A549 (cell line): ENCODE measurements around the gene ICAM2. TPM values are rescaled to one million over a fixed set of nuclear protein-coding genes. Genes with fewer than 3 reads are reported as not detected.

Experiments used
- ATAC-seq, 2 experiments: fragments of 200-7000 bp in 1 of 2; fragments of >200 bp in 1 of 2; cut with Nextera tagmentation in 1 of 2; cut with Tn5 transposase in 1 of 2; 3 replicates each; pipeline versions ENCODE4 v1.8.0 to v1.9.1; 2018 to 2020; ENCODE audit warnings: mild to moderate bottlenecking in 1 of 2, moderate library complexity in 1 of 2
- CTCF ChIA-PET: fragments of 300-600 bp; sonication (Branson Sonifier 250); formaldehyde crosslinking; extraction: SDS; loops from one replicate; lab custom pipeline; 2021; ENCODE audit warnings: antibody characterized with exemption, inconsistent platforms; lab: Yijun Ruan, JAX
- POLR2A ChIA-PET: fragments of 350-600 bp; formaldehyde crosslinking; extraction: SDS; loops from one replicate; lab custom pipeline; 2021; ENCODE audit warnings: antibody characterized with exemption, inconsistent platforms; lab: Yijun Ruan, JAX
- DNase-seq, 2 experiments: peaks; one replicate each; pipeline versions ENCODE4 v3.0.0 to v3.0.0-alpha.2; 2011 to 2016; ENCODE audit warnings: low read depth in 1 of 2, low spot score in 1 of 2
- FAIRE-seq: peaks from 2 replicates; lab custom pipeline; 2011; peaks lifted over from hg19 to GRCh38; lab: Jason Lieb, UNC
- H3K27ac ChIP-seq, 2 experiments: fragments of >200 bp; sonication (Bioruptor Twin); formaldehyde crosslinking; 3 replicates each; pipeline ENCODE4 v1.5.1; 2016 to 2017
- H3K4me1 ChIP-seq: fragments of >200 bp; sonication (Bioruptor Twin); formaldehyde crosslinking; 3 replicates; pipeline ENCODE4 v1.6.1; 2016
- H3K4me2 ChIP-seq: fragments of >200 bp; sonication (Bioruptor Twin); formaldehyde crosslinking; 3 replicates; pipeline ENCODE4 v1.6.1; 2016
- H3K4me3 ChIP-seq: fragments of >200 bp; sonication (Bioruptor Twin); formaldehyde crosslinking; 3 replicates; pipeline ENCODE4 v1.5.1; 2016
- H3K9me3 ChIP-seq: fragments of >200 bp; sonication (Bioruptor Twin); formaldehyde crosslinking; 3 replicates; pipeline ENCODE4 v1.6.1; 2016
- BCL3 ChIP-seq: fragments of >200 bp; sonication (Bioruptor Twin); formaldehyde crosslinking; IDR thresholded peaks from 3 replicates; pipeline ENCODE4 v1.6.1; 2016
- CBX8 ChIP-seq: fragments of 200-600 bp; sonication (generic); IDR thresholded peaks from 2 replicates; pipeline ENCODE4 v1.6.1; 2016
- CEBPB ChIP-seq, 2 experiments: fragments of >200 bp in 1 of 2; sonication (Bioruptor Twin) in 1 of 2; formaldehyde crosslinking in 1 of 2; IDR thresholded peaks; 2 replicates each; pipeline ENCODE4 v1.6.1; 2012 to 2016
- CTCF ChIP-seq: fragments of >200 bp; sonication (Bioruptor Twin); formaldehyde crosslinking; IDR thresholded peaks from 3 replicates; pipeline ENCODE4 v1.5.1; 2016
- E2F6 ChIP-seq: IDR thresholded peaks from 2 replicates; pipeline ENCODE4 v1.6.1; 2012; ENCODE audit warnings: low read depth, borderline replicate concordance
- ESRRA ChIP-seq: fragments of 150-350 bp; IDR thresholded peaks from 2 replicates; pipeline ENCODE4 v1.6.1; 2014; ENCODE audit warnings: mild to moderate bottlenecking, low read length, borderline replicate concordance
- FOSB ChIP-seq: fragments of 250-450 bp; sonication (Bioruptor Pico); IDR thresholded peaks from 2 replicates; pipeline ENCODE4 v1.5.0; 2020; ENCODE audit warnings: mild to moderate bottlenecking, moderate library complexity
- FOSL2 ChIP-seq, 2 experiments: fragments of 450-650 bp in 1 of 2; fragments of >200 bp in 1 of 2; sonication (Bioruptor Twin) in 1 of 2; formaldehyde crosslinking; IDR thresholded peaks; 2 replicates each; pipeline versions ENCODE4 v1.5.0 to v1.6.1; 2016 to 2020; ENCODE audit warnings: mild to moderate bottlenecking in 1 of 2, moderate library complexity in 1 of 2
- FOXS1 ChIP-seq: fragments of 250-450 bp; sonication (Bioruptor Pico); IDR thresholded peaks from 2 replicates; pipeline ENCODE4 v1.5.0; 2020; ENCODE audit warnings: mild to moderate bottlenecking, moderate library complexity
- GATA3 ChIP-seq: IDR thresholded peaks from 2 replicates; pipeline ENCODE4 v1.6.1; 2012; ENCODE audit warnings: borderline replicate concordance
- HDAC2 ChIP-seq: fragments of 200-600 bp; sonication (generic); IDR thresholded peaks from 2 replicates; pipeline ENCODE4 v1.6.1; 2016
- JUN ChIP-seq, 2 experiments: fragments of >200 bp; sonication (Bioruptor Twin); formaldehyde crosslinking; IDR thresholded peaks; 2 replicates in 1 of 2; 3 replicates in 1 of 2; pipeline ENCODE4 v1.6.1; 2016 to 2017
- KDM1A ChIP-seq: fragments of 200-600 bp; sonication (generic); IDR thresholded peaks from 2 replicates; pipeline ENCODE4 v1.6.1; 2016; ENCODE audit warnings: low read depth, mild to moderate bottlenecking
- KDM5A ChIP-seq: fragments of 200-600 bp; sonication (generic); IDR thresholded peaks from 2 replicates; pipeline ENCODE4 v1.6.1; 2016; ENCODE audit warnings: antibody characterized with exemption, mild to moderate bottlenecking
- MAFK ChIP-seq: fragments of 450-650 bp; IDR thresholded peaks from 2 replicates; pipeline ENCODE4 v1.6.1; 2014; ENCODE audit not compliant: partially characterized antibody
- RAD21 ChIP-seq, 2 experiments: fragments of >200 bp in 1 of 2; sonication (Bioruptor Twin) in 1 of 2; formaldehyde crosslinking in 1 of 2; IDR thresholded peaks in 1 of 2; conservative IDR thresholded peaks in 1 of 2; 2 replicates in 1 of 2; 3 replicates in 1 of 2; pipeline ENCODE4 v1.6.1; 2012 to 2018; ENCODE audit warnings: inconsistent platforms in 1 of 2
- RCOR1 ChIP-seq: fragments of 150-350 bp; IDR thresholded peaks from 2 replicates; pipeline ENCODE4 v1.6.1; 2014; ENCODE audit warnings: antibody characterized with exemption, low read length, low read depth
- RFX5 ChIP-seq: fragments of 450-650 bp; IDR thresholded peaks from 2 replicates; pipeline ENCODE4 v1.7.1; 2014; ENCODE audit warnings: antibody characterized with exemption, mild to moderate bottlenecking, moderate library complexity
- SMC3 ChIP-seq: fragments of >200 bp; sonication (Bioruptor Twin); formaldehyde crosslinking; IDR thresholded peaks from 3 replicates; pipeline ENCODE4 v1.6.1; 2018; ENCODE audit warnings: inconsistent platforms
- USF2 ChIP-seq: fragments of 450-650 bp; IDR thresholded peaks from 2 replicates; pipeline ENCODE4 v1.6.1; 2014; ENCODE audit warnings: antibody characterized with exemption
- WGBS: methylation state at CpG from one replicate; pipeline ENCODE4 v1.1.6; 2017; ENCODE audit errors: missing lambda C conversion rate; 5-methylcytosine and 5-hydroxymethylcytosine counted together
- polyA plus RNA-seq, 4 experiments: library from polyadenylated mRNA; depleted of rRNA in 3 of 4; stranded (reverse); fragments of >200 nt; fragmentation: RNase III in 1 of 4; extraction: RNeasy Plus Mini Kit Qiagen cat#74134 plus additional on column Dnase treatment in 1 of 4; gene quantifications; 2 replicates in 3 of 4; 3 replicates in 1 of 4; pipeline ENCODE4 v1.2.3, GENCODE V29; 2011 to 2017

The ICAM2 gene
- polyA plus RNA-seq, 2 of the 4 experiments (the other 2 are of a cell fraction), result not detected

GRCh38 chr17:64016231-64016784, 4.1 kb downstream of the ICAM2 start:
- TF ChIP-seq HDAC2 (no peak), SMC3 (peak; percentile 32; the same call in 1 of the 3 replicates), RAD21 (conservative IDR thresholded peaks at IDR 0.05 in 1 of 2, IDR thresholded peaks at IDR 0.05 in 1 of 2) (peak in 1 of 2 experiments; percentile 16; a peak in 2 of 5 replicates), CTCF (peak; percentile 31; the same call in 2 of the 3 replicates)
- TF ChIP-seq, all 56 proteins: peak for 3
- peak; percentile 78 to 83 for ATAC-seq
- FAIRE-seq, result no peak
- no peak for DNase-seq
- CTCF ChIA-PET, result interaction anchor here (0.5 to 16.1 kb wide), 22 partner anchors 8 to 389 kb away, joined by 3 to 386 read pairs (median 4); partner anchors contain the start of genes CSHL1 and GH1
- no peaks in the 10 kb centered on the region for H3K4me1 ChIP-seq
- WGBS, result 50% methylated on average over 5 of the region's 5 CpGs
- POLR2A ChIA-PET, result interaction anchor here (0.6 to 0.7 kb wide), 2 partner anchors 54 to 97 kb away, joined by 3 to 6 read pairs; no protein-coding TSS in a partner anchor
- H3K9me3 ChIP-seq, result no peaks in the 10 kb centered on the region
- no peak overlapping the region for H3K27ac ChIP-seq
- H3K4me3 ChIP-seq, result no peak overlapping the region
- H3K4me2 ChIP-seq, result no peak overlapping the region

GRCh38 chr17:64015447-64015846, 5.0 kb downstream of the ICAM2 start:
- Histone ChIP-seq H3K4me3 (no peak overlapping the region), H3K4me1 (no peaks in the 10 kb centered on the region), H3K27ac (no peak overlapping the region), H3K9me3 (no peaks in the 10 kb centered on the region), H3K4me2 (no peak overlapping the region)
- no peak for ATAC-seq
- CTCF ChIA-PET, result no interaction called here
- POLR2A ChIA-PET, result no interaction called here
- TF ChIP-seq E2F6 (no peak), CBX8 (no peak), ESRRA (no peak), BCL3 (no peak), KDM5A (no peak), JUN (IDR thresholded peaks at IDR 0.05) (no peak), FOSB (no peak), RAD21 (conservative IDR thresholded peaks at IDR 0.05 in 1 of 2, IDR thresholded peaks at IDR 0.05 in 1 of 2) (no peak), CEBPB (IDR thresholded peaks at IDR 0.05) (no peak), GATA3 (no peak), FOSL2 (IDR thresholded peaks at IDR 0.05) (no peak), FOSL2 (CRISPR knock-in tag; IDR thresholded peaks at IDR 0.05) (no peak), USF2 (no peak), KDM1A (no peak), RCOR1 (no peak), RFX5 (no peak), MAFK (no peak), FOXS1 (CRISPR knock-in tag) (no peak)
- DNase-seq, result no peak
- no peak for FAIRE-seq
- 84% methylated on average over 6 of the region's 6 CpGs for WGBS
